Neural progenitor cell (in vitro differentiated cells): ENCODE results near the gene FKBP6.
"Not testable (repeated sequence)": the region's sequence is repeated elsewhere in the genome, so short reads cannot be mapped to it uniquely, and the experiment has no call there.

Experiments
- EZH2 ChIP-seq: fragments of 200-600 bp; sonication (generic); IDR thresholded peaks from 2 replicates; pipeline ENCODE4 v1.6.1; 2017; ENCODE audit warnings: antibody characterized with exemption, mild to moderate bottlenecking, moderate library complexity
- EZH2phosphoT487 ChIP-seq: fragments of 200-600 bp; sonication (generic); IDR thresholded peaks from 2 replicates; pipeline ENCODE4 v1.6.1; 2017; ENCODE audit warnings: antibody characterized with exemption
- TF ChIP-seq, protein P1 (sequence below): fragments of 200-600 bp; sonication (generic); IDR thresholded peaks from 2 replicates; pipeline ENCODE4 v1.5.1; 2017; ENCODE audit warnings: antibody characterized with exemption, mild to moderate bottlenecking

- TF ChIP-seq, protein P1, sequence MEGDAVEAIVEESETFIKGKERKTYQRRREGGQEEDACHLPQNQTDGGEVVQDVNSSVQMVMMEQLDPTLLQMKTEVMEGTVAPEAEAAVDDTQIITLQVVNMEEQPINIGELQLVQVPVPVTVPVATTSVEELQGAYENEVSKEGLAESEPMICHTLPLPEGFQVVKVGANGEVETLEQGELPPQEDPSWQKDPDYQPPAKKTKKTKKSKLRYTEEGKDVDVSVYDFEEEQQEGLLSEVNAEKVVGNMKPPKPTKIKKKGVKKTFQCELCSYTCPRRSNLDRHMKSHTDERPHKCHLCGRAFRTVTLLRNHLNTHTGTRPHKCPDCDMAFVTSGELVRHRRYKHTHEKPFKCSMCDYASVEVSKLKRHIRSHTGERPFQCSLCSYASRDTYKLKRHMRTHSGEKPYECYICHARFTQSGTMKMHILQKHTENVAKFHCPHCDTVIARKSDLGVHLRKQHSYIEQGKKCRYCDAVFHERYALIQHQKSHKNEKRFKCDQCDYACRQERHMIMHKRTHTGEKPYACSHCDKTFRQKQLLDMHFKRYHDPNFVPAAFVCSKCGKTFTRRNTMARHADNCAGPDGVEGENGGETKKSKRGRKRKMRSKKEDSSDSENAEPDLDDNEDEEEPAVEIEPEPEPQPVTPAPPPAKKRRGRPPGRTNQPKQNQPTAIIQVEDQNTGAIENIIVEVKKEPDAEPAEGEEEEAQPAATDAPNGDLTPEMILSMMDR, result not testable (repeated sequence)
- TF ChIP-seq EZH2, EZH2phosphoT487: not testable (repeated sequence)
These were observed 8.4 kb upstream of the FKBP6 start for GRCh38 chr7:73319541-73319940.
